ENCODE data around the gene STK31.

The STK31 gene

DNA sequence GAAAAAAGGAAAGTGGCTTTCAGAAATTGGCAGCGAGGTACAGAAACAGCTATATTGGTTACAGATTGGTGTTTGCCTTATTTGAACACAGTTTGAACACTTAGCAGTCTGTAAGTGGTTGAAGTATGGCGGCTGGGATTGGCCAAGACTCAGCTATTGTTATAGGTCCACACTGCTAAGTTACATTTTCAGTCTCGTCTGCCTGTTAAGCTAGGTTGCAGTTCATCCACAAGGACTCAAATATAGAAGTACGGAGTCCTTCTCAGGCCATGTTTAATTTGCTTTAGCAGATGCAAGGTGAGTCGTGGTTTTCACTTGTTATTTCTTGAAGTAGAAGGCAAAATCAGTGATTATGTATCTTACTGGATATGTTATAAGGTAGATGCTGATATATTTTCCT is 73.1 kb downstream of the STK31 start:
- TF ChIP-seq ZFX (IDR thresholded peaks at IDR 0.05) = no peak
- TF ChIP-seq, protein P1, sequence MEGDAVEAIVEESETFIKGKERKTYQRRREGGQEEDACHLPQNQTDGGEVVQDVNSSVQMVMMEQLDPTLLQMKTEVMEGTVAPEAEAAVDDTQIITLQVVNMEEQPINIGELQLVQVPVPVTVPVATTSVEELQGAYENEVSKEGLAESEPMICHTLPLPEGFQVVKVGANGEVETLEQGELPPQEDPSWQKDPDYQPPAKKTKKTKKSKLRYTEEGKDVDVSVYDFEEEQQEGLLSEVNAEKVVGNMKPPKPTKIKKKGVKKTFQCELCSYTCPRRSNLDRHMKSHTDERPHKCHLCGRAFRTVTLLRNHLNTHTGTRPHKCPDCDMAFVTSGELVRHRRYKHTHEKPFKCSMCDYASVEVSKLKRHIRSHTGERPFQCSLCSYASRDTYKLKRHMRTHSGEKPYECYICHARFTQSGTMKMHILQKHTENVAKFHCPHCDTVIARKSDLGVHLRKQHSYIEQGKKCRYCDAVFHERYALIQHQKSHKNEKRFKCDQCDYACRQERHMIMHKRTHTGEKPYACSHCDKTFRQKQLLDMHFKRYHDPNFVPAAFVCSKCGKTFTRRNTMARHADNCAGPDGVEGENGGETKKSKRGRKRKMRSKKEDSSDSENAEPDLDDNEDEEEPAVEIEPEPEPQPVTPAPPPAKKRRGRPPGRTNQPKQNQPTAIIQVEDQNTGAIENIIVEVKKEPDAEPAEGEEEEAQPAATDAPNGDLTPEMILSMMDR (conservative IDR thresholded peaks at IDR 0.05) = no peak
- no peak overlapping the region for H3K27ac ChIP-seq

DNA sequence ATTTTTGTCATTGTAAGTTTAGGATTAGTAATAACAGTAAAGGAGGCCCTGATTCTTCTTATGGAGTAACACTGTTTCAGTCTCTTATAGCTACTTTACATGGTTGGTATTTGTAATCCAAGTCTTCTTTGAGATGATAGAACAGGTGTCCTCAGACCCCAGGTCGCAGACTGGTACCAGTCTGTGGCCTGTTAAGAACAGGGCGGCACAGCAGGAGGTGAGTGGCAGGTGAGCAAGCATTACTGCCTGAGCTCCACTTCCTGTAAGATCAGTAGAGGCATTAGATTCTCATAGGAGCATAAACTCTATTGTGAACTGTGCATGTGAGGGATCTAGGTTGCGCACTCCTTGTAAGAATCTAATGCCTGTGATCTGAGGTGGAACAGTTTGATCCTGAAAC is 77.3 kb downstream of the STK31 start:
- H3K27ac ChIP-seq = no peak overlapping the region
- no peak for TF ChIP-seq ZFX (IDR thresholded peaks at IDR 0.05)
- TF ChIP-seq, protein P1 (conservative IDR thresholded peaks at IDR 0.05) = no peak

DNA sequence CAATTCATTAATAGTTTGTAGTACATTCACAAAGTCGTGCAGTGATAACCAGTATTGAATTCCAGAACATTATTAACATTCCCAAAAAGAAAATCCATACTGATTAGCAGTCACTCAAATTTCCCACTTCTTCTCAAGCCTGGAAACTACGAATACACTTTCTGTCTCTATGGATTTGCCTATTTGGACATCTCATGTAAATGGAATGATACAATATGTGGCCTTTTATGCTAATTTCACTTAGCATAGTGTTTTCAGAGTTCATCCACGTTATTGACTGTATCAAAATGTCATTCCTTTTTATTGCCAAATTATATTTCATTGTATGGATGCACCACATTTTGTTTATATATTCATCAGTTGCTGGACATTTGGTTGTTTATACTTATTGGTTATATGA is 78.8 kb downstream of the STK31 start:
- H3K27ac ChIP-seq = no peak overlapping the region
- TF ChIP-seq, protein P1 (conservative IDR thresholded peaks at IDR 0.05) = no peak
- TF ChIP-seq ZFX (IDR thresholded peaks at IDR 0.05) = no peak

DNA sequence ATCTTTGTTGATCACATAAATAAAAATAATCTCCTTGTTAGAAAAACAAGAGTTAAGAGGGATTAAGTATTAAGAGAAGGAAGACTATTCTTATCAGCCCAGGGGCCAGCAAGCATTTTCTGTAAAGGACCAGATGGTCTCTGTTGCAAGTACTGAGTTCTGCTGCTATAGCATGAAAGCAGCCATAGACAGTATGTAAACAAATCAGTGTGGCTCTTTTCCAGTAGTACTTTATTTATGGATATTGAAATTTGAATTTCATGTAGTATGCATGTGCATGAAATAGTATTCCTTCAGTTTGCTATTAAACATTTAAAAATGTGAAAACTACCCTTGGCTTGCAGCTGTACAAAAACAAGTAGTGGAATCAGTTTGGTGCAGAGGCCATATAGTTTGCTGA is 81.7 kb downstream of the STK31 start:
- no peak overlapping the region for H3K27ac ChIP-seq
- no peak for TF ChIP-seq ZFX (IDR thresholded peaks at IDR 0.05)
- TF ChIP-seq, protein P1 (conservative IDR thresholded peaks at IDR 0.05) = no peak

DNA sequence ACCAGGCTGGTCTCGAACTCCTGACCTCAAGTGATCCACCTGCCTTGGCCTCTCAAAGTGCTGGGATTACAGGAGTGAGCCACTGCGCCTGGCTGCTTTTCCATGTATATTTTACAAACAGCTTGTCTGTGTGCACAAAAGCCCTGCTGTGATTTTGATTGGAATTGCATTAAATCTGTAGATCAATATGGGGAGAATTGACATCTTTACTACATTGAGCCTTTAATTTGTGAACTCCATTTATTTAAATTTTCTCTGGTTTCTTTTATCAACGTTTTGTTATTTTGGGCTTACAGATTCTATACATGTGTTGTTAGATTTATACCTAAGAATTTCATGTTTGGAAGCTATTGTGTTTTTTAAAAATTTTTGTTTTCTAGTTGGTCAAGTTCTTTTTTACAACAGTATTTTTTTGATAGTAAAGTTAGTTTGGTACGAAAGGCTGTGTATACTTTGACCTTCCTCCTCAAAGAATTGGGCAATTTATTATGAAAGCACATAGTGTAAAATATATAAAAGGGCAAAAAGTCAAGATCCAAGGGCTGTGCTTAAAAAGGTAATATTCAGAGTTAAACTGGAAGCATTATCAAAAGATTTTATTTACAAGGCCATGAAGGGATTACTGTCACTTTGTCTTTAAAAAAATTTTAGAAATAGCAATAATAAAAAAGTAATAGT is 92.8 kb downstream of the STK31 start:
- TF ChIP-seq, protein P1 (conservative IDR thresholded peaks at IDR 0.05) = no peak
- no peak for TF ChIP-seq ZFX (IDR thresholded peaks at IDR 0.05)
- H3K27ac ChIP-seq = no peak overlapping the region

DNA sequence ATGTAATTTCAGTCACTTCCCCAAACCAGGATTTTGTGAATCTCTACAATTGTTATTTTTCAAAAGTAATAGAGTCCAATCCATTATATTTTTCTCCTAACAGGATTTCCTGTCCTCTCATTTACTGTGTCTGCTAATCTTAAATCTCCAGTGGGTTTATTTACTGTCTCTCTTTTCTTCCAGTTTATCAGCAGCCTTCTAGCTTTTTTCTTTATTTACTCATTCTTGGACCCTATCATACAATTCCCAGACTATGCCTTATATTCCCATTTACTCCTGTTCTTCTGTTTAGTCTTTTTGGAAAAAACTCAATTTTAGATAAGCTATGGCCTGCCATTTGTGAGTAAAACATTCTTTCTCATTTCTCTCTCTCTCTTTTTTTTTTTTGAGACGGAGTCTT is 94.7 kb downstream of the STK31 start:
- H3K27ac ChIP-seq = no peak overlapping the region
- TF ChIP-seq ZFX (IDR thresholded peaks at IDR 0.05) = no peak
- TF ChIP-seq, protein P1 (conservative IDR thresholded peaks at IDR 0.05) = no peak

DNA sequence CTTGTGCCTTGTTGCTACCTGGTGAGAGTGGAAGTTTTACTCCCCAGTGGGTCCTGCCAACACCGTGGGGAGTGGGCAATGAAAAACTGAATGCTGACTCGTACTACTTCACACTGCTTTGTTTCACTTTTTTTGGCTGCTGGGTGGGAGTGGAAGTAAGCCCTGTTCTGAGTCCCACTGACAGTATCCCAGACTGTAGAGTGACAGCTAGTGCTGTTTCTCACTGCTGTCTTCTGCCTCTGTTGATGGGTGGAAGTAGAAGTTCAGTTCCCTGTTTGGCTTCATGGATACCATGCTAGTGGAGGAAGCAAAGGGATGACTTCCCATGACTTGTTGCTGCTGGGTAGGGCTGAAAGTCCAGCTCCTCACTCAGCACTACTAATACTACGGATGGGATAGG is 98.4 kb downstream of the STK31 start:
- H3K27ac ChIP-seq = no peak overlapping the region
- TF ChIP-seq ZFX (IDR thresholded peaks at IDR 0.05) = no peak
- TF ChIP-seq, protein P1 (conservative IDR thresholded peaks at IDR 0.05) = no peak

All from C4-2B (cell line).